Upper lobe of right lung (tissue), 1 donor: ENCODE data around the gene HSP90AA1. TPM values are rescaled to one million over a fixed set of nuclear protein-coding genes. Genes with fewer than 3 reads are reported as not detected.
"Not testable (repeated sequence)": the region's sequence is repeated elsewhere in the genome, so short reads cannot be mapped to it uniquely, and the experiment has no call there.

Source experiments
- ATAC-seq: fragments of 200-7000 bp; cut with Tn5 transposase; one replicate; pipeline ENCODE4 v1.9.1; 2020; ENCODE audit warnings: mild to moderate bottlenecking, moderate library complexity
- DNase-seq: peaks from one replicate; pipeline ENCODE4 v3.0.0-alpha.2; 2020
- H3K27ac ChIP-seq: fragments of 200-600 bp; one replicate; pipeline ENCODE4 v1.8.0; 2022
- H3K27me3 ChIP-seq: fragments of 200-600 bp; one replicate; pipeline ENCODE4 v1.8.0; 2022; ENCODE audit warnings: mild to moderate bottlenecking
- H3K36me3 ChIP-seq: fragments of 200-600 bp; one replicate; pipeline ENCODE4 v1.8.0; 2022
- H3K4me1 ChIP-seq: fragments of 200-600 bp; one replicate; pipeline ENCODE4 v1.8.0; 2022
- H3K4me3 ChIP-seq: fragments of 200-600 bp; one replicate; pipeline ENCODE4 v1.8.0; 2022; ENCODE audit warnings: mild to moderate bottlenecking
- H3K9me3 ChIP-seq: fragments of 200-600 bp; one replicate; pipeline ENCODE4 v1.8.0; 2022
- CTCF ChIP-seq: fragments of 200-600 bp; IDR thresholded peaks from one replicate; pipeline ENCODE4 v1.8.0; 2022; ENCODE audit warnings: antibody characterized with exemption
- intact Hi-C: fragments of 100-400 bp; cut with DNase I; formaldehyde crosslinking; loops from one replicate; pipeline ENCODE4 v1.11.0; 2022
- long read RNA-seq: library from polyadenylated mRNA; unstranded; transcript quantifications from one replicate; pipeline ENCODE4 v2.0.0, GENCODE V29; 2021
- total RNA-seq: library from RNA; stranded (reverse); fragmentation: NEBNext Ultra II Directional; extraction: Animal tissue kit (Norgen Biotek cat#: 25700); gene quantifications from one replicate; pipeline ENCODE4 v1.2.1, GENCODE V29; 2021
- donor health status: DM: no; HTN: yes; CAD: no; lungs with severe emphysema.

The HSP90AA1 gene
- total RNA-seq = 490 TPM
- long read RNA-seq, transcript HSP90AA1-201 (11 exons, 3,379 nt) = major isoform, 92 of 235 reads
- long read RNA-seq, partial matches to known transcripts = 131 of 235 reads
- long read RNA-seq, other reads (novel, unspliced or antisense) = 8 of 235 reads

DNA sequence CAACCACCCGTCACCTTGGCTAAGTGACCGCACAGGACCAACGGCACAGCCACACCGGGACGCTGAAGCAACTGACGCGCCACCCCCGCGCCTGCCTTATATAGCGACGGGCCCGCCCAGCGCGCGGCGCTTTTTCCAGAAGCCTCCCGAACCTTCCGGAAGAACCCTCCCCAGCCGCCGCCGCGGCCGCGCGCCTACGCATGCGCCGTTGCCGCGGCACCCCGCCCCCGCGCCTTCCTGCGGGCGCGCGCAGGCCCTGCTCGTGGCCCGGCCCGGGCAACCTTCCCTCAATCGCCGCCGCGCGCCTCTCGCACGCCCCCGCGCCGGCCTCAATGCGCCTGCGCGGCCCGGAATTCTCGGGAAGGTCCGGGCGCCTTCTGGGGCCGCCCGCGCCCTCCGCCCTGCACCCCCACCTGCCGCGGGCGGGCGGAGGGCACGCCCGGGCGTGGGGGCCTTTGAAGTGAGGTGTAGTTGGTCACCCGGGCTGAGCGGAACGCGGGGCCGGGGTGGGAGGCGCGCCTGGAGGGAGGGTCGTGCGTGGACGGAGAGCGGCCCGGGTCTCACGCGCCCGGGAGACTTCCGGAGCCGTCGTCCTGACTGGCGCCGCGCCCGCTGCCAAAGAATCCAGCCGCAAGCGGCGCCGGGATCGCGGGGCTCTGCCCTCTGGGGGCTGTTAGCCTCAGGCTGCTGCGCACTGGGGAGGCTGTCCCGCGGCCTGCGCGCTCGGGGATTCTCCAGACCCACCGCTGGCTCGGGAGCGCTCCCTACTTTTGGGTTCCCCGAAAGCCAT is at the start of gene HSP90AA1:
Gene HSP90AA1, minus strand, starts transcription at position 73 of the 790 bp plus-strand sequence. CDS start 666 bp downstream, outside the sequence.
- intact Hi-C loops = no loop called here
- DNase-seq (peak; percentile 98), ATAC-seq (peak; percentile 94)
- Histone ChIP-seq H3K4me1 (peaks cover 45% of the 10 kb centered on the region), H3K9me3 (no peaks in the 10 kb centered on the region), H3K4me3 (peak within 1 kb of the TSS; percentile 86), H3K36me3 (peaks cover 36% of the 10 kb centered on the region), H3K27me3 (no peaks in the 10 kb centered on the region), H3K27ac (peak within 1 kb of the TSS; percentile 99)
- peak; percentile 28 for TF ChIP-seq CTCF

DNA sequence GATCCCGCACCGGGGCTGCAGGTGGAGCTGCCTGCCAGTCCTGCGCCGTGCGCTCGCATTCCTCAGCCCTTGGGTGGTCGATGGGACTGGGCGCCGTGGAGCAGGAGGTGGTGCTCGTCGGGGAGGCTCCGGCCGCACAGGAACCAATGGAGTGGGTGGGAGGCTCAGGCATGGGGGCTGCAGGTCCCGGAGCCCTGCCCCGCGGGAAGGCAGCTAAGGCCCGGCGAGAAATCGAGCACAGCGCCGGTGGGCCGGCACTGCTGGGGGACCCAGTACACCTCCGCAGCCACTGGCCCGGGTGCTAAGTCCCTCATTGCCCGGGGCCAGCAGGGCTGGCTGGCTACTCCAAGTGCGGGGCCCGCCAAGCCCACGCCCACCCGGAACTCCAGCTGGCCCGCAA is 48.6 kb upstream of the HSP90AA1 start:
- H3K27me3 ChIP-seq, H3K9me3 ChIP-seq, intact Hi-C loops, H3K27ac ChIP-seq, H3K4me1 ChIP-seq, H3K36me3 ChIP-seq, DNase-seq, ATAC-seq, H3K4me3 ChIP-seq: not testable (repeated sequence)

DNA sequence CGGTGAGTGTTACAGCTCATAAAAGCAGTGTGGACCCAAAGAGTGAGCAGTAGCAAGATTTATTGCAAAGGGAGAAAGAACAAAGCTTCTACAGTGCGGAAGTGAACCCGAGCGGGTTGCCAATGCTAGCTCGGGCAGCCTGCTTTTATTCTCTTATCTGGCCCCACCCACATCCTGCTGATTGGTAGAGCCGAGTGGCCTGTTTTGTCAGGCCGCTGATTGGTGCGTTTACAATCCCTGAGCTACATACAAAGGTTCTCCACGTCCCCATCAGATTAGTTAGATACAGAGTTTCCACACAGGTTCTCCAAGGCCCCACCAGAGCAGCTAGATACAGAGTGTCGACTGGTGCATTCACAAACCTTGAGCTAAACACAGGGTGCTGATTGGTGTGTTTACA is 47.9 kb upstream of the HSP90AA1 start:
- H3K4me1 ChIP-seq, DNase-seq, H3K36me3 ChIP-seq, H3K27ac ChIP-seq, H3K27me3 ChIP-seq, intact Hi-C loops, H3K9me3 ChIP-seq, H3K4me3 ChIP-seq, ATAC-seq: not testable (repeated sequence)

DNA sequence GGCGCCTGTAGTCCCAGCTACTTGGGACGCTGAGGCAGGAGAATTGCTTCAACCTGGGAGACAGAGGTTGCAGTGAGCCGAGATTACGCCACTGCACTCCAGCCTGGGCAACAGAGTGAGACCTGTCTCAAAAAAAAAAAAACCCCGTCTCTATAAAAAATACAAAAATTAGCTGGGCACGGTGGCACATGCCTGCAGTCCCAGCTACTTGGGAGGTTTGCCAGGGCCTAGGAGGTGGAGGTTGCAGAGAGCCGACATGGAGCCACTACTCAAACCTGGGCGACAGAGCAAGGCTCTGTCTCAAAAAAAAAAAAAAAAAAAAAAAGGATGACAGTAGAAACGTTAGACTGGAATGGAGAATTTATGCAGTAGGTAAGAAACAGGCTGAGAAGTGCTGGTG is 47.2 kb upstream of the HSP90AA1 start:
- H3K4me3 ChIP-seq, H3K9me3 ChIP-seq, H3K27ac ChIP-seq, intact Hi-C loops, DNase-seq, ATAC-seq, H3K4me1 ChIP-seq, H3K27me3 ChIP-seq, H3K36me3 ChIP-seq: not testable (repeated sequence)

GRCh38 chr14:102131741-102132140 is 44.9 kb upstream of the HSP90AA1 start:
- no peak for TF ChIP-seq CTCF
- Histone ChIP-seq H3K4me1 (no peaks in the 10 kb centered on the region), H3K36me3 (no peaks in the 10 kb centered on the region), H3K27me3 (no peaks in the 10 kb centered on the region), H3K4me3 (no peak overlapping the region), H3K9me3 (no peaks in the 10 kb centered on the region), H3K27ac (no peak overlapping the region)
- no peak for DNase-seq
- intact Hi-C loops = no loop called here
- ATAC-seq = no peak

- no peaks in the 10 kb centered on the region for H3K9me3 ChIP-seq
- H3K27me3 ChIP-seq = no peaks in the 10 kb centered on the region
- H3K4me1 ChIP-seq = no peaks in the 10 kb centered on the region
- H3K36me3 ChIP-seq = no peaks in the 10 kb centered on the region
- TF ChIP-seq CTCF = no peak
- ATAC-seq (no peak), DNase-seq (no peak)
- H3K4me3 ChIP-seq = no peak overlapping the region
- intact Hi-C loops = no loop called here
- H3K27ac ChIP-seq = no peak overlapping the region
Measured at GRCh38 chr14:102126807-102127455, 40.1 kb upstream of the HSP90AA1 start.

DNA sequence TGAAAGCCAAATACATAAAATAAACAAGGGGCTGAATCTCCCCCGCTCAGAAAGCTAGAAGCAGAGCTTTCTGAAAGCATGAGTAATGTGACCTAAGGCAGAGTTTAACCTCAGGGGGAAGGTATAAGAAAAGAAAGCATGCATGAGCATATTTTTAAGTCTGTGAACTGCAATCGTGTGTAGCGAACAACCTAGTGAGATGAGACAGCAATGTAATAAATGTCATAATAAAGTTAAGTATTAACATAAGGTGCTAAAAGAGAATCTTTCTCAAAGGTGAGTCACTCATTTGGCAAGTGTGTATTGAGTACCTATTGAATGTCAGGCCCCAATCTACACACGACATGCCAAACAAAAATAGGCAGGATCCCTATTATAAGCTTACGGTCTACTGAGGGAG is 38.7 kb upstream of the HSP90AA1 start:
- DNase-seq = no peak
- intact Hi-C loops = no loop called here
- no peak for ATAC-seq
- TF ChIP-seq CTCF = no peak
- H3K4me1 ChIP-seq = no peaks in the 10 kb centered on the region
- H3K36me3 ChIP-seq = no peaks in the 10 kb centered on the region
- no peaks in the 10 kb centered on the region for H3K27me3 ChIP-seq
- H3K27ac ChIP-seq = no peak overlapping the region
- no peak overlapping the region for H3K4me3 ChIP-seq
- H3K9me3 ChIP-seq = no peaks in the 10 kb centered on the region
